GM10847 (cell line): ENCODE results near the gene MKNK1.

Experiments used
- POLR2A ChIP-seq: IDR thresholded peaks from 2 replicates; pipeline ENCODE4 v1.6.1; 2011; ENCODE audit not compliant: insufficient read length; ENCODE audit errors: extremely low read depth

MKNK1 gene

GRCh38 chr1:46623743-46624644 lies 19.9 kb upstream of the MKNK1 start:
- no peak for TF ChIP-seq POLR2A

- no peak for TF ChIP-seq POLR2A
These were observed 18.3 kb upstream of the MKNK1 start for GRCh38 chr1:46622344-46622743.

- no peak for TF ChIP-seq POLR2A
These were observed 17.9 kb upstream of the MKNK1 start for GRCh38 chr1:46621930-46622329.

GRCh38 chr1:46619656-46620258 lies 15.7 kb upstream of the MKNK1 start:
- TF ChIP-seq POLR2A: no peak

- no peak for TF ChIP-seq POLR2A
These were observed 14.8 kb upstream of the MKNK1 start for GRCh38 chr1:46618754-46619415.

- no peak for TF ChIP-seq POLR2A
These were observed 13.8 kb upstream of the MKNK1 start for GRCh38 chr1:46617833-46618232.

- TF ChIP-seq POLR2A: no peak
These were observed 13.2 kb upstream of the MKNK1 start for GRCh38 chr1:46617108-46617800.

- no peak for TF ChIP-seq POLR2A
These were observed 12.4 kb upstream of the MKNK1 start, which contains the start of gene MOB3C for GRCh38 chr1:46616277-46617107. Gene MOB3C, minus strand, starts transcription at chr1:46616811. Its CDS starts 3,490 bp downstream, at chr1:46613321.

- no peak for TF ChIP-seq POLR2A
These were observed 11.7 kb upstream of the MKNK1 start for GRCh38 chr1:46615735-46616134.

GRCh38 chr1:46615088-46615487 lies 11.0 kb upstream of the MKNK1 start:
- TF ChIP-seq POLR2A: no peak

- TF ChIP-seq POLR2A: no peak
These were observed 10.5 kb upstream of the MKNK1 start for GRCh38 chr1:46614604-46614984.

- TF ChIP-seq POLR2A: no peak
These were observed 9.9 kb upstream of the MKNK1 start for GRCh38 chr1:46613661-46614603.

- no peak for TF ChIP-seq POLR2A
These were observed 9.0 kb upstream of the MKNK1 start for GRCh38 chr1:46612937-46613660.
